GM18909 (cell line): ENCODE data around the gene NHERF2.
A peak's percentile ranks its signal among the peaks of the same experiment; 100 is the strongest.

Experiments used
- ATAC-seq: cut with Tn5 transposase; IDR thresholded peaks from one replicate; pipeline ENCODE4 v1.9.1; 2021; ENCODE audit warnings: mild to moderate bottlenecking; ENCODE audit not compliant: unreplicated experiment, poor library complexity

NHERF2 gene

DNA sequence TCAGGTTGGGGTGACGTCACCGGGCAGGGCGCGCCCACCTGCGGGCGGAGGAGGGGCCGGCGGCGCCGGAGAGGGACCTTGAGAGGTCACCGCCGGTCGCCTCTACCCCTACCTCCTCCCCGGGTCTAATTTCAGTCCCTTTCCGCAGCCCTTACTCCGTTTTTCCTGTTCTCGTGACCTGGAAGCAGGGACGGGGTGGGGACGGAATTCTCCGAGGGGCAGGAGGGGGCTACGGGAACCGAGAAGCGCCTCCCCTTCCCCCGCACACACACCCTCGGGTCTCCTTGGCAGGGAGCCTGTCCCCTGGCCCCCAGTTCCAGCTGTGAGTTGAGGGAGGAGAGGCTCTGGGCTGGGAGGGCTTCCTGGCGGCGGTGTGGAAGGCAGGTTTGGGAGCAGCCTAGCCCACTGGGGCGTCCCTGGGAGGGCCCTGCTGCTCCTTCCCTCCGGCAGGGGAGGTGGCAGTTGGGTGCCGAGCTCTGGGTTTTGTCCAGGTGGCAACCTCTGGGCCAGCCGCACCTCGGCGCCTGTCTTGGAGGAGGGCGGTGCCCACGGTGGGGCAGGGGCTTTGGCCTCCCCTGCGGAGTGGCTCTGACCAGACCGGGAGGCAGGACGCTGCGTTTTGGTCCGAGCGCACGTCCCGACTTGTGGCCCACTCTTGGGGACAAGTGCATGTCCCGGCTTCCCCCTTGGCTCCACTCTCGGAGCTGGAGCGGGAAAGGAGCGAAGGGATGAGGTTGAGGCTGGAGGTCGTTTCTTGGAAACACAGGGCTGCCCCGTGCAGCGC is 36.2 kb upstream of the NHERF2 start:
- ATAC-seq, result no peak

DNA sequence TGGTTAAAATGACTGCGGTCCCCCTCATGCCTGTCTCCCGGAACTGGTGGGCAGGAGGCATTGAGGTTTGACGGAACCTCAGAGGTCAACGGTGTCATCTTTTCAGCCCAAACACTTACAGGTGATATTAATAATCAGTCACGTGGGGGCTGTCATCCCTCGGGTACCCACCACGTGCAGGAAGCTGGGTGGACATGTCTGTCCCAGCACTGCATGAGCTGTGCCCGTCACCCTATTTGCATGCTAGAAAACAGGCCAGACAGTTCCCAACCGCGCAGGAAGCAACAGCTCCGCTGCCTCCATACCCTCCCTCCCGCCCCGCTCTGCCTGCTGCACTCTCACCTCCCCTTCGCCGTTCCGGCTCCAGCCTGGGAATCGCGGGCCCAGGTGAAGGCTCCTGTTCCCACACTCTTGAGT is 35.6 kb upstream of the NHERF2 start:
- peak; percentile 34 for ATAC-seq

DNA sequence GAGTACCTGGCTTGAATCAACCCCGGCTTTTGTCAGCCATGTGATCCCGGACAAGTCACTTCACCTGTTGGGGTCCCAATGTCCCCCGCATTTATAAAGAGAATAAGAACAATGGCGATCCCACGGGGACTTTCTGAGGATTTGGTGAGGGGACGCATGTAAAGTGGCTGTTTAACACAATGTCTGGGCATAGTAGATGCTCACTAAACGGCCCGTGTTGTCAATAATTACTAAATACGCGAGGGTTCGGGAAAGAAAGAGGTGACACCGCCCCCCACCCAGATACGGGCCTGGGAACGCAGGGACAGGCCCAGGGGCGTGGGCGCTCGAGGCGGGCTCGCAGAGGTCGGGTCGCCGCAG is 35.1 kb upstream of the NHERF2 start:
- peak; percentile 9 for ATAC-seq

DNA sequence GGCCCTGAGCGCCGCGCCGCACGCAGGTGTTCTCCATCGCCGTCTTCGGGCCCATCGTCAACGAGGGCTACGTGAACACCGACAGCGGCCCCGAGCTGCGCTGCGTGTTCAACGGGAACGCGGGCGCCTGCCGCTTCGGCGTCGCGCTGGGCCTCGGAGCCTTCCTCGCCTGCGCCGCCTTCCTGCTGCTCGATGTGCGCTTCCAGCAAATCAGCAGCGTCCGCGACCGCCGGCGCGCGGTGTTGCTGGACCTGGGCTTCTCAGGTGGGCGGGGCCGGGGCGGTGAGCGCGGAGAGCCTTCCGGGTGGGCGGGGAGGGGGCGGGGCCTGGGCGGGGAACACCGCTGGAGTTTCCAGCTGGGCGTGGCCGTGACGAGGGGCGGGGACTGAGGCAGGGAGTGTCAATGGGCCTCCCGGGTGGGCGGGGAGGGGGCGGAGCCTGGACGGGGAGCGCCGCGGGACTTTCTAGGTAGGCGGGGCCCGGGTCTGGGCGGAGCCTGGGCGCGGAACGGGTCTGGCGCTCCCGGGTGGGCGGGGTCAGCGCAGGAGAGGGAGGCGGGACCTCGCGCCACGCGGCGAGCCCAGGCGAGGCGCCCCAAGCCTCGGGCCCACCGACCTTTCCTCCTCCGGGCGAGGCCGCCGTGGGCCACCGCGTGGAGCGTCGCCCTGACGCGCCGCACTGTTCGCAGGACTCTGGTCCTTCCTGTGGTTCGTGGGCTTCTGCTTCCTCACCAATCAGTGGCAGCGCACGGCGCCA is 34.6 kb upstream of the NHERF2 start:
- peak; percentile 47 for ATAC-seq

DNA sequence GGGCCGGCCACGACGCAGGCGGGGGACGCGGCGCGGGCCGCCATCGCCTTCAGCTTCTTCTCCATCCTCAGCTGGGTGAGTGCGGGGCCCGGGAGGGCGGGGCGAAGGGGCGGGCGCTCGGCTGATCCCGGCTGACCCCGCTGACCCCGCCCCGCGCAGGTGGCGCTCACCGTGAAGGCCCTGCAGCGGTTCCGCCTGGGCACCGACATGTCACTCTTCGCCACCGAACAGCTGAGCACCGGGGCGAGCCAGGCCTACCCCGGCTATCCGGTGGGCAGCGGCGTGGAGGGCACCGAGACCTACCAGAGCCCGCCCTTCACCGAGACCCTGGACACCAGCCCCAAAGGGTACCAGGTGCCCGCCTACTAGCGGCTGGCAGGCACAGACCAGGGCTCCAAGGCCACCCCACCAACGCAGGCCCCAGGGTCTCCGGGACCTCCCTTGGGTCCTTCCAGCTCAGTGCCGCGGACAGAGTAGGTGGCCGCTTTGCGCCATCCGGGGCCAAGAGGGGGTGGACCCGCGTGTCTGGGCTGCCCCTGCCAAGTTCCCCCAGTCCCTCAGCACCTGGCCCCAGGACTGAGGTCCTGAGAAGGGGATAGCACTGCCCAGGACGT is 33.9 kb upstream of the NHERF2 start:
- no peak for ATAC-seq

DNA sequence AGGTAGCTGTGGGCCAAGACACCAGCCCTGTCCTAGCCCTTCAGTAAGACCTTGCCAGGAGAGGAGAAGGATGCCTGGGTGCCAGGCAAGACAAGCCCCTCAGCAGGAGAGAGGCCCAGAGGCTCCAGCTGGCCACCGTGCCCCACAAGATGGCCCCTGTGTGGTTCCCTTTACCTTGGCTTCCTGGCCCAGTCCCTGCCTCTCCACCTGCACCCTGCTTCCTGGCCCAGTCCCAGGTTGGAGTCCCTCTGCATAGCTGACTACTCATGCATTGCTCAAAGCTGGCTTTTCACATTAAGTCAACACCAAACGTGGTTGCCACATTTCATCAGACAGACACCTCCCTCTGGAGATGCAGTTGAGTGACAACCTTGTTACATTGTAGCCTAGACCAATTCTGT is 33.0 kb upstream of the NHERF2 start:
- ATAC-seq, result no peak

DNA sequence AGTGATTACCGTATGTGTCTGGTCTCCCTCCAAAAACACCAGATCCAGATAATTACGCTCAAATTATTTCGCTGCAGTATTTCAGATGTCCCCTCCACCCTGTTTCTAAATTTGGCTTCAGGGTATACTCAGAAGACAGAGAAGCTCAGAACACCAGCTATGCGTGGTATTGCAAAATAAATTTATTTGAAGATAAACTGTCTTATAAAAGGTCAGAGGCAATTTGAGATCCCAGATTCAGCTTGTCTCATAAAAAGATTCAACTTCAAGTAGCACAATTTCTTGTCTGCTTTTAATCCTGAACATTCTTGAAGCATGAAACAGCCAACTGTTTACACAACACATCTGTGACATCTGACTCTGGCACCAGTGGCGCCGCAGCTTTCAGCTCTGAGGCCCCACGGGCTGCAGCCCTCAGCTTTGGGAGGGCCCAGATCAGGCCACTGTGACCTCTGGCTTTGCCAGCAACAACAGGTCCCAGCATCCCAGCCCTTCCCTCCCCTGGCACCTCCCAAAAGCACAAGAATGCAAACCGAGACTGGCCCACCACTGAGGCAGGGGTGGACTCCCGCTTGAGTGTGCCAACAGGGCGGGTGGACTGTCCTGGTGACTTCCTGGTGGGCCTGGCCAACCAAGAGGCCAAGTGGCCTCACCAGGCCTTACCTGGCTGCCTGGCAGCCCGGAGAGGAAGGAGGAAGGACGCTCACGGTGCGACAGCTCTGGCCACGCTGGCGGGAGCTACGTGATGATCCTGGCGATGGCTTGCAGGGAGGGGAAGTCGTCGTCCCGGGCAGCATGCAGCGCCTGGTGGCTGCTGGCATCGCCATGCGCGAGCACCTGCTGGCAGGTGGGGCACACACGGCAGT is 29.0 kb upstream of the NHERF2 start:
- ATAC-seq, result no peak

DNA sequence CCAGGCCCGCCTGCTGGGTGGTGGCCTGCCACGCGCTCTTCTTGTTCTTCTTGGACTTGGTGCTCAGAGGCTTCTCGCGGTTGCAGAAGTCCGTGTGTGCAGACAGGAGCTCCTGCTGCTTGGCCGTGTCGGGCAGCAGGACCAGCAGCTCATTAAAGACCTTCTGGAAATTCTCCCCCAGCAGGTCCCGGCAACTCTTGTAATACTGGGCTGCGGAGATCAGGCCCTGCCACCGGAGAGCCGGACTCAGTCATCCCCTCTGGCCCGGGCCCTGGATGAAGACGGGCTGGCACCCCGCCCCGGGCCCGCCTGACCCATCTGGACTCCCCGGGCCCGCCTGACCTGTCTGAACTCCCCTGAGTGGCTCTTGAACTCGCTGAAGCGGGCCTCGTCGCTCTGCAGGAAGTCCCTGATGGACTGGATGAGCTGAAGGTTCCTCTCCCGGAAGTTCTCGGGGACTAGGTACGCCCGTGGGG is 28.3 kb upstream of the NHERF2 start:
- ATAC-seq, result no peak

DNA sequence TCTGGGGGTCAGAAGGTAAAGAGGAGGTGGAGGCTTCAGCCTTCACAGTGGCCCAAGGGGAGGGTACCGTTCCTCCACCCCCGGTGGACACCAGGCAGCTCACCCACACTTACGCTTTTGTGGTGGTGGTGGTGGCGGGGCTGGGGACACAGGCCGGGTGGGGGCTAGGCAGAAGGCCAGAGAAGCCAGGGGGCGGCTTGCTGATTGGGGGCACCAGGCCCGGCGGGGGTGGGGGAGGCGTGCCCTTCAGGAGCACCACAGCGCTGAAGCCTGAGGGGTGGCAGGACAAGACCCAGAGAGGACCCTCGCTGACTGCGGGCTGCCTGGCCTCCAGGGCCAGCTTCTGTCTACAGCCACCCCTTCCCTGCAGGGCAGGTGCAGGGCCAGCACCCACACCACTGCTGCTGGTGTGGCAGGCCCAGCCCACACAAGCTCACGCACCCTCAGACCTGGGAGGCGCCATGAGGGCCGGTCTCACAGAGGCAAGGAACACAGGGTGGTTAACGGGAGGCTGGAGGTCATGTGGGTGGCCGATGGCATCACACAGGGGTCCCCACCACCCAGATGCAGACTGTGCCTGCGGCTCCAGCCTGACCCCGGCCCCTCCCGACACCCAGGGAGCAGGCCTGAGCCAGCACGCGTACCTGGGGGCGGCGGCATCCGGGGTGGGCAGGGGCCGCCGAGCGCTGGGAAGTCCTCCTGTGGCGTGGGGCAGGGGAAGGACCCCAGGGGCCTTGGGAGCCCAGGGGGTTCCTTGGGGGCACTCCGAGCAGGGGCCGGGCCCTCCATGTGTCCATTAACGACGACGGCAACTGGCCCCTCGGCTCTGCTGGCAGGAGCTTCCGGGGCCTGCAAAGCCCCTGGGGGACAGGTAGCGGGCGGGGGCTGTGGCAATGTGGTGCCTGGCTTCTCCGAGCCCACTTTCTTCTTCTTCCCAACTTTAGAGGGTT is 27.6 kb upstream of the NHERF2 start:
- no peak for ATAC-seq

DNA sequence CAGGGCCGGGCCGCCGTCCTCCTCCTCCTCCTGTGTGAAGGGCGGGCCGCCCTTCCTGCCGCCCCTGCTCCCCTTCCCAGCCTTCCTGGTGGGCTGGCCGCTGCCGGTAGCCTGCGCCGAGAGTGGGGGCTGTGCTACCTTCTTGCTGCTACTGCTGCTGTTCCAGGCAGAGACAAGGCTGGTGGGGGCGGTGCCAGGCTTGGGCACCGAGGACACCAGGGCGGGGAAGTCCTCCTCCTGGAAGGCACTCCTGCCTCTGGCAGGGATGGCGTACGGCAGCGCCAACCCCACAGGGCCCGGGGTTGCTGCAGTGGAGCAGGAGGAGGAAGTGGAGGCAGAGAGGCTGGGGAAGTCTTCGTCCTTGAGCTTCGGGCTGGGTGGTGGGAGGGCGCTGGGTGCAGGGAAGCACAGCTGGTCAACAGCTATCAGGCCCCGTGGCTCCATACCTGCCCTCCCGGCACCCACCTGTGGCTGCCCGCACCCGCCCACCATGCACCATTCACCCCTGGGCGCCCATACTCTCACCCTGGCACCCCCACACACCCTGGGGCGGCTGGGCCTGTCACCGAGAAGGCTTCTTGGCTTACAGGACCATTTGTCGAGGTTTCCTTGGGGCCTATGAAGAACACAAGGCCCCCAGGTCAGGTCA is 26.7 kb upstream of the NHERF2 start:
- ATAC-seq, result no peak

DNA sequence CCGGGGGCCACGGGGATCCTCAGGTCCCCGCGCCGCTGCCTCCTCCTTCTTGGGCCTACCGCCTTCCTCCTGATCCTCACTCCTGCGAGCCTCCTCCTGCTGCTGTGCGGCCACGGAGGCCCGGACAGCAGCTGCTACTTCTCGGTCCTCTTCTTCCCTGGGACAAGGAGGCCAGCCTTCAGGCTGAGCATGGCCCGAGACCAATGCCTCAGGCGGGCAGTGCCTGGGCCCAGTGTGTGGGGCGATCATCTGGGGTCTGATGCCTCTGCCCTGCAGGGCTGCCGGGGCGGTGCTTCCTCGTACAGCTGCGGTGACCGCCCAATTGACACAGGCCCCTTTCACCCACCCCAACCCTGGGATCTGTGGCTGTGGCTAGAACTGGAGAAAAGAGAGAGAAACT is 25.7 kb upstream of the NHERF2 start:
- ATAC-seq, result no peak

DNA sequence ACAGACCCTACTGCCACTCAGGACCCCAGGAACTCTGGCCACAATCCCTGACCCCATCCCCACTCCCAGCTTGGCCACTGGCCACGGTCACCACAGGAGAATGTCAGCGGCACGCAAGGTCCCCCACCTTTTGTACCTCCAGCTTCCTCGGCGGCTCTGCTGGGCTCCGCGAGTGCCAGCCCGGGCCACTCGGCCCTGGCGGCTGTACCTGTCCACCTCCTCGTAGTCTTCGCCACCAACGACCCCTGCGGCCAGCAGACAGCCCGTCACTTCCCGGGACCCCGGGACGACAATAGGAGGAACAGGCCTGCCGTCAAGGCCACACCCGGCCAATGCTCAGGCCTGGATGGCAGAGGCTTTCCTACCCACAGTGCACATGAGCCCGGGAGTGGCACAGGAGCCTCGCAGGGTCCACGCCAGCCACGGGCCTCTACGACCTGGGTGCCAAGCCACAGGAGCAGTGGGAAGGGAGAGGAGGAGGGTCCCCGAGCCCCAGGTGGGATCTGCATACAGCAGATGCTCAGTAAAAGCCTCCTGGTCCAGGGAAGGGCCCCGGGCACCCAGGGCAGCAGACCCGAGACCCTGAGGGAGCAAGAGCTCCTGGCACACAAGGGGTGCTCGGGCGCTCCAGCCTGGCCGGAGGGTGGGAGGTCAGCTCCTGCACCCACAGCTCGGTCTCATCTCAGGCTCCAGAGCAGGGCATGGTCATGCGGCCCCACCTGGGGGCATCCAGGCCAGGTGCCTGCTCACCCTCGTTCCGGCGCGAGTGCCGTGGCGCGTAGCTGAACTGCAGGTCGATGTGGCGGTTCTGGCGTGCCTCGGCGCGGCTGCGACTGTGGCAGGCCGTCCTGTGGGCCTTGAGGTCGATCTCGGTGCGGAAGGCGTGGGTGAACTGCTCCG is 25.0 kb upstream of the NHERF2 start:
- ATAC-seq, result no peak

DNA sequence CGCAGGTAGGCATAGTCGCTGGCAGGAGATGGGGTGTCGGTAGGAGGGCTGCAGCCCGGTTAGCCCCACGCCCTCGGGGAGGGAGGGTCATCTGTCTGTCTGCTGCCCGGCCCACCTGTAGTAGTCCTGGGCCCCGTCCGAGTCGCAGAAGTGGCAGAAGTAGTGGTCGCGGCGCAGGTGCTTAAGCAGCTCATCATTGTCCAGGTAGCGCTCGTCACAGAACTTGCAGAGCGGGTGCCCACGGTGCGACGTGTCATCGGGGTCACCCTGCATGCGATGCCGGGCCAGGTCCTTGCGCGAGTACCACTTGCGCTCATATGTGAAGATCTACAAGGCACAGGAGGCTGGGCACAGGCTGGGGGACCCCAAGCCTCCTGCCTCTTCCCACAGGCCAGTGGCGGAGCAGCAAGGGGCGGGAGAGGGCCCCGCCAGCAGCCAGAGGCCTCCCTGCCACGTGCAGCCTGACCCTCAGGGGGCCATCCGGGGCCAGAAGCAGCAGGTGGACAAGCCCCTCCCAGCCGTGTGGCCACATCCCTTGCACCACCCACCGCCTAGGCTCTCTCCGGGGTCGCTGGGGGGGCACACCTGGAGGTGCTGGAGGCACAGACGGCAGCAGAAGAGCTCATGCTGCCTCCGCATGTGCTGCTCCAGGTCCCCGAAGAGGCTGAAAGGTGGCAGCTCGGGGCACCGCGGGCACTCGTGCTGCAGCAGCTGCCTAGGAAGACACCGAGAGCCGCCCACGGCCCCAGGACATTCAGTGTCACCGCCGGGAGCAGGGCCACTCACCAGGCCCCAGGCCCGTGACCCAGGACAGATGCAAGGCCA is 24.1 kb upstream of the NHERF2 start:
- ATAC-seq, result no peak

DNA sequence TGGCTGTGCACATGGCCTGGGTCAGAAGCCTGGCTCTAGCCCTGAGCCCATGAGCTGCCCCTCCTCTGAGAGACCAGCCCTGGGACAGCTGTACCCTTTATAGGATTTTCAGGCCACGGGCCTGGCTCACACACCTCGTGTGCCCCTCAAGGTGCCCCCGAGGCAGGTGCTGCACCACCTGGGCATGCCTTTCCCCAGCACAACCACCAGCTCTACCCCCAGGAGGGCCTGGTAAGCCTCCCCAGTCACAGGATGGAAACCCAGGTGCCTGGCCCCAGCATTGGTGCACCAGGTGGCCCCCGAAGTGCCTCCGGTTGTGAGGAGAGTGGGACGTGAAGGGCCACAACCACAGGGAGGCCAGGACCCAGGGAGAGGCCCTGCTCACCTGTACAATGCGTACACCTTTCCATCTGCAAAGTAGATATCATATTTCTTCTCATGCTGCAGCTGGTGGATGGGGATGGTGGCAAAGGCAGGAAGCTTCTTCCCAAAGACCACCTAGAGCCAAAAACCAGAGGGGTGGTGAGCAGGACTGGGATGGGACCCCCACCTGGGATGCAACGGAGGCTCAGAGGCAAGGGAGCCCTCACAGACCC is 23.4 kb upstream of the NHERF2 start:
- ATAC-seq, result no peak

DNA sequence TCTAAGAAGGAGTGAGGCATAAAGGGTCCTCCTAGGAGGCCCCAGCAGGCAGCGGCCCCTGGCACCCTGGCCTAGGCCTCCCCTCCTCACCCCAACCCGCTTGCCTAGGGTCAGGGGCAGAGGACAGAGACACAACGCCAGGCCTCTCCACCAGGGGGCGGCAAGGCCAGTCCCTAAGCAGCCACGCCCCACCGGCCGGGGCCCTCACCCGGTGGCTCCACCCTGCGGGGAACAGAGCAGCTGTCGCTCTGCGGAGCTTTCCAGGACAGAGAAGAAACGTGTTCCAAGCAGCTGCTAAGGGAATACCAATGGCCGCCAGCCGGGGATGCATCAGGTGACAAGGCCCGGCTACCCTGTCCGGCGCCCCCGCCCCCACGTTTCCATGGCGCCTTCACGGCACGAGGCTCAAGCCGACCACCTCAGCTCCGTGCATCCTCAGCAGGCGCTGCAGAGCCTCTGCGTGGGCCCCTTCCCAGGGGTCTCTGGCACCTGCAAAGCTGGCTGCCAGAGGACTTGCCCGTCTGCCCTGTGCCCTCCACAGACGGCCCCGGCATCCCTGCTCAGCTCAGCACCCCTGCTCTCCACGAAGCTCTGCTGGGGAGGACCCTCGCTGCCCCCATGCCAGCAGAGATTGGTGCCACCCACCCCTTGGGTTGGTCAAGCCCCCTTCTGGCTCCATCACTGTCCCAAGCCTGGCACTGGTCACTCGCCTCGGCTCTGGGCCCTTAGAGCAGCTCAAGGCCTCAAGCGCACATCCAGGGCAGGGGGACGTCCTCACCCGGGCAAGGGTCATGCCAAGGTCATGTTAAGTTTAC is 22.7 kb upstream of the NHERF2 start:
- ATAC-seq, result peak; percentile 51
